ENCODE data around the gene FHOD3. TPM values are rescaled to one million over a fixed set of nuclear protein-coding genes. Genes with fewer than 3 reads are reported as not detected.

FHOD3 gene
- total RNA-seq, 2 donors from 2014 or later: 19.8 to 24.9 TPM

DNA sequence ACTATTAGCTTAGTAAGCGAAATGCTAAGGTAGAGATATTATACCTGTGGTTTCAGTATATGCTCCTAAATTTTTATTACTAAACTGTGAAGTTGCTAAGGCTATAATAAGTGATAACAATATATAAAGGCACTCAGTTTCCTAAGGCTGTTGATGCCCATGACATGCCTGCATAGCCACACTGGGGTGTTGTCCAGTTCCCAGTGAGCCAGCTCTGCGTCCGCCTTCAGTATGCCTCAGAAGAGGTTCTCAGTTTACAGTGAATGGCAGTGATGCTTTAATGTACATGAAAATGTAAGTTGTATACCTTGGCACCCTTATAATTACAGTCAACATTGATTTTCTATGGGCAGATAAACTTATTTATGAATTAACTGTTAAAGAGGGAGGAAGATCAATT lies 7.2 kb downstream of the FHOD3 start:
- TF ChIP-seq, protein P1, sequence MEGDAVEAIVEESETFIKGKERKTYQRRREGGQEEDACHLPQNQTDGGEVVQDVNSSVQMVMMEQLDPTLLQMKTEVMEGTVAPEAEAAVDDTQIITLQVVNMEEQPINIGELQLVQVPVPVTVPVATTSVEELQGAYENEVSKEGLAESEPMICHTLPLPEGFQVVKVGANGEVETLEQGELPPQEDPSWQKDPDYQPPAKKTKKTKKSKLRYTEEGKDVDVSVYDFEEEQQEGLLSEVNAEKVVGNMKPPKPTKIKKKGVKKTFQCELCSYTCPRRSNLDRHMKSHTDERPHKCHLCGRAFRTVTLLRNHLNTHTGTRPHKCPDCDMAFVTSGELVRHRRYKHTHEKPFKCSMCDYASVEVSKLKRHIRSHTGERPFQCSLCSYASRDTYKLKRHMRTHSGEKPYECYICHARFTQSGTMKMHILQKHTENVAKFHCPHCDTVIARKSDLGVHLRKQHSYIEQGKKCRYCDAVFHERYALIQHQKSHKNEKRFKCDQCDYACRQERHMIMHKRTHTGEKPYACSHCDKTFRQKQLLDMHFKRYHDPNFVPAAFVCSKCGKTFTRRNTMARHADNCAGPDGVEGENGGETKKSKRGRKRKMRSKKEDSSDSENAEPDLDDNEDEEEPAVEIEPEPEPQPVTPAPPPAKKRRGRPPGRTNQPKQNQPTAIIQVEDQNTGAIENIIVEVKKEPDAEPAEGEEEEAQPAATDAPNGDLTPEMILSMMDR (IDR thresholded peaks at IDR 0.05): no peak
- Histone ChIP-seq H3K4me1 (ENCODE audit: control insufficient read depth in 1 of 2, low read depth in 2 of 2) (no peaks in the 10 kb centered on the region), H3K4me3 (no peak overlapping the region), H3K9me3 (no peaks in the 10 kb centered on the region), H3K27ac (no peak overlapping the region), H3K36me3 (no peaks in the 10 kb centered on the region), H3K27me3 (replicated peaks; ENCODE audit: insufficient read depth) (no peaks in the 10 kb centered on the region)
- DNase-seq (ENCODE audit: low spot score) (no peak), ATAC-seq (ENCODE audit: insufficient number of reproducible peaks, low FRiP score, low read depth) (no peak)

DNA sequence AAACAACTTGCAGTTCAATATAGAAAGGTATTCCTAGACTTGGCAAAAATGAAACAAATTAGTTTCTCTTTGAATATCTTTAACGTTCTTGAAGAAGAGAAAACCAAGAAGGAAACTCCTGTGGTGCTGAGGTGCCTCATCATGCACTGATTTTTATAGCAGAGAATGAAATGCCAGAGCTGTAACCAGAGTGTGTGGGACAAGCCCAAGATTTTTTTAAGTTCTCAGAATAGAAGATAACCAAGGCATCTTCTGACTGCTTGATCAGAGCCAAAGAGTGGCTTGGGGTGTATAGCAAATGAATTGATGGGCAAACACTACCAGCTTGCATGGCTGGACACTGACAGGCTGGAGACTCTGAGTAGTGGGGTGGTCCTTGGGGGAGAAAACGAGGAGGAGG lies 7.9 kb downstream of the FHOD3 start:
- Histone ChIP-seq H3K27me3 (replicated peaks; ENCODE audit: insufficient read depth) (no peaks in the 10 kb centered on the region), H3K36me3 (no peaks in the 10 kb centered on the region), H3K4me3 (no peak overlapping the region), H3K27ac (no peak overlapping the region), H3K9me3 (no peaks in the 10 kb centered on the region), H3K4me1 (ENCODE audit: control insufficient read depth in 1 of 2, low read depth in 2 of 2) (no peaks in the 10 kb centered on the region)
- ATAC-seq (ENCODE audit: insufficient number of reproducible peaks, low FRiP score, low read depth) (no peak), DNase-seq (ENCODE audit: low spot score) (no peak)
- TF ChIP-seq, protein P1 (IDR thresholded peaks at IDR 0.05): no peak

- no peak overlapping the region for H3K27ac ChIP-seq
- H3K4me3 ChIP-seq: no peak overlapping the region
- no peak for DNase-seq (ENCODE audit: low spot score)
- no peaks in the 10 kb centered on the region for H3K4me1 ChIP-seq (ENCODE audit: control insufficient read depth in 1 of 2, low read depth in 2 of 2)
- H3K36me3 ChIP-seq: no peaks in the 10 kb centered on the region
- no peaks in the 10 kb centered on the region for H3K9me3 ChIP-seq
- H3K27me3 ChIP-seq (replicated peaks; ENCODE audit: insufficient read depth): no peaks in the 10 kb centered on the region
- TF ChIP-seq, protein P1 (IDR thresholded peaks at IDR 0.05): no peak
- ATAC-seq (ENCODE audit: insufficient number of reproducible peaks, low FRiP score, low read depth): no peak
Measured at GRCh38 chr18:36307513-36307912, 10.0 kb downstream of the FHOD3 start.

- DNase-seq (ENCODE audit: low spot score) (no peak), ATAC-seq (ENCODE audit: insufficient number of reproducible peaks, low FRiP score, low read depth) (no peak)
- Histone ChIP-seq H3K27me3 (replicated peaks; ENCODE audit: insufficient read depth) (no peaks in the 10 kb centered on the region), H3K4me1 (ENCODE audit: control insufficient read depth in 1 of 2, low read depth in 2 of 2) (peaks cover 0 to 4% of the 10 kb centered on the region in 2 donors), H3K4me3 (no peak overlapping the region), H3K9me3 (no peaks in the 10 kb centered on the region), H3K36me3 (no peaks in the 10 kb centered on the region), H3K27ac (no peak overlapping the region)
- TF ChIP-seq, protein P1 (IDR thresholded peaks at IDR 0.05): no peak
Measured at GRCh38 chr18:36308711-36309435, 11.4 kb downstream of the FHOD3 start.

DNA sequence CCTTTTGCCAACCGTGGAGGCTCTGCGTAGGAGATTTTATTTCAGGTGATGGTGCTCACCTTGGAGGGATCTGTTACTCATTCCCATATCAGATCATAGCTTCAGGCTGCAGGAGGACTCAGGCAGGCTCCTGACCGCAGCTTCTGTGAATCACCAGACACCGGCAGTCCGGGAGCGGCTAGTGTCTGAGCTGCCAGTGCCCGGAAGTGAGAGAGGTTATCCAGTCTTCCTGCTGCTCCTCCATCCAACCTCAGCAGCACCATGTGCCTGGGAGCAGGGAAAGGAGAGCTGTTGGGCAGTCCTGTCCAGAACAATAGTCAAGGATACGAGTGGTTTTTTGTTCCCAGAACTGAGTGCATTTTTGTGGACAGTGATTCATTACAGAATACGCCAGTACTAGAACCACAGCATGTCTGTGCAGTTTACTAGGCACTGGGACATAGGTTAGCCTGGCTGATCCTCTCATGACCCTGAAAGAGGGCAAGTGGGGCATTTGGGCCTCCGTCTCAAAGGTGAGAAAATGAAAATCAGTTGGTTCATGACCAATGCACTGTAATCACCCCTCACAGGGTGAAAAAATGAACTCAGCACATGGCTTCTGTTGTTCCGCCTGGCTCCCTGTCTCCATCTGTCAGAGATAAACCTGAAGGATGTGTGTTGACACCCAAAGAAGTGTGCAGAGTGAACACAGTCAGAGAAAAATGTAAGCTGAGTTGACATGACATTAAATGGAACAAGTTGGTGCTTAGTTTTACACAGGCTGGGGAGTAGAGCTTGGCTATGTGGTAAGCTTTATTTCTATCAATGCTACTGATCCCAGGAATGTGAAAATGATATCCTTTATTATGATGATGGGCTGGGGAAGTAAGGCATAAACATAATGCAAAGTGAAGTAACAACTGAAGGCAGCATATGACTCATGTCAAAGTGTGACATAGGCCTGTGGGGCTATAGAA lies 12.2 kb downstream of the FHOD3 start:
- H3K27me3 ChIP-seq (replicated peaks; ENCODE audit: insufficient read depth): no peaks in the 10 kb centered on the region
- no peaks in the 10 kb centered on the region for H3K36me3 ChIP-seq
- no peak overlapping the region for H3K4me3 ChIP-seq
- peaks cover 0 to 4% of the 10 kb centered on the region in 2 donors for H3K4me1 ChIP-seq (ENCODE audit: control insufficient read depth in 1 of 2, low read depth in 2 of 2)
- DNase-seq (ENCODE audit: low spot score) (no peak), ATAC-seq (ENCODE audit: insufficient number of reproducible peaks, low FRiP score, low read depth) (peak; percentile 46)
- H3K9me3 ChIP-seq: no peaks in the 10 kb centered on the region
- H3K27ac ChIP-seq: no peak overlapping the region
- TF ChIP-seq, protein P1 (IDR thresholded peaks at IDR 0.05): no peak
